ENCODE measurements around the gene CFAP57. TPM values are rescaled to one million over a fixed set of nuclear protein-coding genes. Genes with fewer than 3 reads are reported as not detected.

Gene CFAP57
- total RNA-seq, 1 experiment from 2014 or later = 0.69 TPM

GRCh38 chr1:43221797-43222196 lies 49.7 kb downstream of the CFAP57 start:
- no peak for DNase-seq (ENCODE audit: extremely low read depth, low read depth)

- DNase-seq (ENCODE audit: extremely low read depth, low read depth) = no peak
Observed at GRCh38 chr1:43222879-43223278, 50.7 kb downstream of the CFAP57 start.

- DNase-seq (ENCODE audit: extremely low read depth, low read depth) = no peak
Observed at GRCh38 chr1:43225168-43225567, 53.0 kb downstream of the CFAP57 start.

- DNase-seq (ENCODE audit: extremely low read depth, low read depth) = peak; percentile 64
Observed at GRCh38 chr1:43227143-43227764, 55.1 kb downstream of the CFAP57 start.

GRCh38 chr1:43229826-43230780 lies 58.0 kb downstream of the CFAP57 start:
- no peak for DNase-seq (ENCODE audit: extremely low read depth, low read depth)

- DNase-seq (ENCODE audit: extremely low read depth, low read depth) = no peak
Observed at GRCh38 chr1:43232074-43232473, 59.9 kb downstream of the CFAP57 start.

- DNase-seq (ENCODE audit: extremely low read depth, low read depth) = no peak
Observed at GRCh38 chr1:43232482-43232881, 60.4 kb downstream of the CFAP57 start.

- DNase-seq (ENCODE audit: extremely low read depth, low read depth) = no peak
Observed at GRCh38 chr1:43233631-43234030, 61.5 kb downstream of the CFAP57 start.

- no peak for DNase-seq (ENCODE audit: extremely low read depth, low read depth)
Observed at GRCh38 chr1:43234267-43234666, 62.1 kb downstream of the CFAP57 start.

GRCh38 chr1:43235040-43235439 lies 62.9 kb downstream of the CFAP57 start:
- no peak for DNase-seq (ENCODE audit: extremely low read depth, low read depth)

- no peak for DNase-seq (ENCODE audit: extremely low read depth, low read depth)
Observed at GRCh38 chr1:43235451-43236121, 63.5 kb downstream of the CFAP57 start.

GRCh38 chr1:43237121-43237520 lies 65.0 kb downstream of the CFAP57 start:
- no peak for DNase-seq (ENCODE audit: extremely low read depth, low read depth)

GRCh38 chr1:43238085-43238484 lies 66.0 kb downstream of the CFAP57 start:
- DNase-seq (ENCODE audit: extremely low read depth, low read depth) = peak; percentile 40

GRCh38 chr1:43238991-43239469 lies 66.9 kb downstream of the CFAP57 start:
- DNase-seq (ENCODE audit: extremely low read depth, low read depth) = no peak

- no peak for DNase-seq (ENCODE audit: extremely low read depth, low read depth)
Observed at GRCh38 chr1:43239484-43239883, 67.4 kb downstream of the CFAP57 start.

- DNase-seq (ENCODE audit: extremely low read depth, low read depth) = no peak
Observed at GRCh38 chr1:43241413-43241836, 69.3 kb downstream of the CFAP57 start.

GRCh38 chr1:43243299-43243698 lies 71.2 kb downstream of the CFAP57 start:
- DNase-seq (ENCODE audit: extremely low read depth, low read depth) = no peak

GRCh38 chr1:43246466-43247213 lies 74.5 kb downstream of the CFAP57 start:
- no peak for DNase-seq (ENCODE audit: extremely low read depth, low read depth)

GRCh38 chr1:43247256-43247921 lies 75.3 kb downstream of the CFAP57 start:
- DNase-seq (ENCODE audit: extremely low read depth, low read depth) = no peak

GRCh38 chr1:43250351-43250761 lies 78.2 kb downstream of the CFAP57 start:
- DNase-seq (ENCODE audit: extremely low read depth, low read depth) = no peak

All from NCI-H460 (cell line).